Measurements from ENCODE around the gene IGSF8.

DNA sequence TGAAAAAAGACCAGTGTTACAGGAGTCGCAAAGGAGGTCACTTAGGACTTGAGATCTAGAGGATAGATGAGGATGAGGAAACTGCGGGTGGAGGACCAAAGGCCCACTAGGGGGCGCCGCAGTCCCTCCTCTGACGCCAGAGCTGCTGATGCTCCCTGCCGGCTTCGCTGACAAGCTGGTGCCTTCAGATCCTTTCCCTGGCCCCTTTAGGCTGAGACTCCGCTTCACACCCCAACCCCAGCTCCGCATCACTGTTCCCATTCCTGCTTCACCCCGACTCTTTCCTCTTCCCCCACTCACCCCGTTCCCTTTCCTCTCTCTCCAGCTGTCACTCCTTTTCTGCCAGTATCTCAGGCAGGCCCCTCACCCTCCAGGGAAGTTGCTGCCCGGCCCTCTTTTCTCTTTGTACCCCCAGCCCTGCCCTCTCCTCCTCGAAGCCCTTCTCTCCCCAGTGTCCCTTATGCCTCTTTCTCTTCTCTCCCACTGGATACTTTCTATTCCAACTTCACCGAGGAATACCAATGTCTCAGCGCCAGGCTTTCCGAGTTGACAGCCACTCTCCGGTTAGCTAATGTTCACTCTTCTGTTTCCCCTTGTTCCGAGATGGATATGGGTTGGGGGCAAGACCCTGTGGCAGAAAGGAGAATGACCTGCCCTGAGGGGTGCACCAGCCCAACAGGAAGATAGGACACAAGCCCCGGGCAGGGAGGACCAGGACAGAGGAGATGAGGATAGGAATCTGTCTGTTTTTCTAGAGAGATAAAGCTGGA, 12.5 kb downstream of the IGSF8 start:
- TF ChIP-seq, protein P1, sequence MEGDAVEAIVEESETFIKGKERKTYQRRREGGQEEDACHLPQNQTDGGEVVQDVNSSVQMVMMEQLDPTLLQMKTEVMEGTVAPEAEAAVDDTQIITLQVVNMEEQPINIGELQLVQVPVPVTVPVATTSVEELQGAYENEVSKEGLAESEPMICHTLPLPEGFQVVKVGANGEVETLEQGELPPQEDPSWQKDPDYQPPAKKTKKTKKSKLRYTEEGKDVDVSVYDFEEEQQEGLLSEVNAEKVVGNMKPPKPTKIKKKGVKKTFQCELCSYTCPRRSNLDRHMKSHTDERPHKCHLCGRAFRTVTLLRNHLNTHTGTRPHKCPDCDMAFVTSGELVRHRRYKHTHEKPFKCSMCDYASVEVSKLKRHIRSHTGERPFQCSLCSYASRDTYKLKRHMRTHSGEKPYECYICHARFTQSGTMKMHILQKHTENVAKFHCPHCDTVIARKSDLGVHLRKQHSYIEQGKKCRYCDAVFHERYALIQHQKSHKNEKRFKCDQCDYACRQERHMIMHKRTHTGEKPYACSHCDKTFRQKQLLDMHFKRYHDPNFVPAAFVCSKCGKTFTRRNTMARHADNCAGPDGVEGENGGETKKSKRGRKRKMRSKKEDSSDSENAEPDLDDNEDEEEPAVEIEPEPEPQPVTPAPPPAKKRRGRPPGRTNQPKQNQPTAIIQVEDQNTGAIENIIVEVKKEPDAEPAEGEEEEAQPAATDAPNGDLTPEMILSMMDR (IDR thresholded peaks at IDR 0.05): peak; percentile 78 to 90 (median 87)
- TF ChIP-seq POLR2AphosphoS5 (IDR thresholded peaks at IDR 0.05): no peak

Data from transverse colon (tissue), 4 donors.